NCI-H446 (cell line): Measurements from ENCODE around the gene EGLN1.
A peak's percentile ranks its signal among the peaks of the same experiment; 100 is the strongest.

Experiments used
- DNase-seq, 2 experiments: peaks; one replicate each; lab custom pipeline; 2025; lab: John Stamatoyannopoulos, UW

EGLN1 gene

GRCh38 chr1:231421546-231421970 is 529 bp downstream of the EGLN1 start:
- peak in 1 of 2 experiments; percentile 53 for DNase-seq

- DNase-seq: peak in 1 of 2 experiments; percentile 32
Measured at GRCh38 chr1:231420959-231421545, 1.0 kb downstream of the EGLN1 start.

- DNase-seq: no peak
Measured at GRCh38 chr1:231420299-231420958, 1.7 kb downstream of the EGLN1 start.

- DNase-seq: no peak
Measured at GRCh38 chr1:231419738-231420298, 2.3 kb downstream of the EGLN1 start.

GRCh38 chr1:231419147-231419546 is 2.9 kb downstream of the EGLN1 start:
- DNase-seq: no peak

GRCh38 chr1:231418741-231419107 is 3.4 kb downstream of the EGLN1 start:
- no peak for DNase-seq

- no peak for DNase-seq
Measured at GRCh38 chr1:231418101-231418740, 3.9 kb downstream of the EGLN1 start.

- no peak for DNase-seq
Measured at GRCh38 chr1:231417513-231417912, 4.6 kb downstream of the EGLN1 start.

- no peak for DNase-seq
Measured at GRCh38 chr1:231416901-231417300, 5.2 kb downstream of the EGLN1 start.

GRCh38 chr1:231415018-231415583 is 7.0 kb downstream of the EGLN1 start:
- DNase-seq: no peak

- no peak for DNase-seq
Measured at GRCh38 chr1:231414260-231415016, 7.6 kb downstream of the EGLN1 start.

GRCh38 chr1:231413749-231414082 is 8.4 kb downstream of the EGLN1 start:
- DNase-seq: no peak

GRCh38 chr1:231411036-231411531 is 11.0 kb downstream of the EGLN1 start:
- no peak for DNase-seq

GRCh38 chr1:231410036-231410612 is 12.0 kb downstream of the EGLN1 start:
- DNase-seq: peak in 1 of 2 experiments; percentile 46

- DNase-seq: no peak
Measured at GRCh38 chr1:231408528-231409094, 13.5 kb downstream of the EGLN1 start.

- DNase-seq: no peak
Measured at GRCh38 chr1:231407547-231408396, 14.3 kb downstream of the EGLN1 start.

- DNase-seq: no peak
Measured at GRCh38 chr1:231407049-231407448, 15.0 kb downstream of the EGLN1 start.

GRCh38 chr1:231404318-231404717 is 17.8 kb downstream of the EGLN1 start:
- no peak for DNase-seq

GRCh38 chr1:231401478-231401877 is 20.6 kb downstream of the EGLN1 start:
- no peak for DNase-seq
